Ishikawa (cell line): ENCODE results near the gene TTC27.

Experiments used
- CEBPB ChIP-seq: IDR thresholded peaks from 2 replicates; pipeline ENCODE4 v1.6.1; 2012
- CREB1 ChIP-seq: IDR thresholded peaks from 2 replicates; pipeline ENCODE4 v1.6.1; 2012; ENCODE audit warnings: low read depth
- EGR1 ChIP-seq: IDR thresholded peaks from 2 replicates; pipeline ENCODE4 v1.6.1; 2012
- EP300 ChIP-seq: IDR thresholded peaks from 2 replicates; pipeline ENCODE4 v1.6.1; 2012; ENCODE audit warnings: borderline replicate concordance
- FOXM1 ChIP-seq: IDR thresholded peaks from 2 replicates; pipeline ENCODE4 v1.6.1; 2012; ENCODE audit warnings: low read depth, borderline replicate concordance
- NFIC ChIP-seq: IDR thresholded peaks from 2 replicates; pipeline ENCODE4 v1.6.1; 2012
- RAD21 ChIP-seq: IDR thresholded peaks from 2 replicates; pipeline ENCODE4 v1.6.1; 2012; ENCODE audit warnings: low read depth
- TAF1 ChIP-seq: IDR thresholded peaks from 2 replicates; pipeline ENCODE4 v1.6.1; 2012; ENCODE audit warnings: low read depth, mild to moderate bottlenecking
- TCF12 ChIP-seq: IDR thresholded peaks from 2 replicates; pipeline ENCODE4 v1.6.1; 2012; ENCODE audit warnings: low read depth
- TEAD4 ChIP-seq: IDR thresholded peaks from 2 replicates; pipeline ENCODE4 v1.6.1; 2012
- YY1 ChIP-seq: IDR thresholded peaks from 2 replicates; pipeline ENCODE4 v1.6.1; 2012; ENCODE audit warnings: low read depth
- ZBTB7A ChIP-seq: IDR thresholded peaks from 2 replicates; pipeline ENCODE4 v1.6.1; 2012; ENCODE audit warnings: low read depth
- TF ChIP-seq, protein P1 (sequence below): IDR thresholded peaks from 2 replicates; pipeline ENCODE4 v1.6.1; 2012
- TF ChIP-seq, protein P2 (sequence below): IDR thresholded peaks from 2 replicates; pipeline ENCODE4 v1.6.1; 2012; ENCODE audit warnings: low read depth, mild to moderate bottlenecking
- TF ChIP-seq, protein P3 (sequence below): IDR thresholded peaks from 2 replicates; pipeline ENCODE4 v1.6.1; 2012

TTC27 gene

DNA sequence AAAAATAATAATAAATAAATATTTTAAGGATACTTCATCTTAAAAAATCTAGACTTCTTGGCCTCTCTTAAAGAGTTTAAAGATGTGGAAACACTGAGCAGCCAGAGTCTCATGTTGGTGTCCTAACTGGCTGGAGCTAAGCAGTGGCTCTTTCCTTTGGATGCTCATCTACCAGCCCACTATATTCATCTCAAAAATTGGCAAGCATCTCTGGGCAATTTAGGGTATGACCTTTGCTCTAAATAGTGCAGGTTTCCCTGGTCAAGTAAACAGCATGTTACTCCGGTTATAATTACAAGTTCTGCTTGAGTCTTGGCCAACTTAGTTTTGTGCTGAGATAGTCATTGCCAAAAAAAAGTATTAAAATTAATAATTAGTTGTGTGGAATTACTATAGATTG lies 117.8 kb downstream of the TTC27 start:
- TF ChIP-seq FOXM1 (no peak), ZBTB7A (no peak), TCF12 (no peak), TAF1 (no peak), NFIC (no peak), EP300 (no peak), YY1 (no peak), CEBPB (no peak), RAD21 (no peak)
- TF ChIP-seq, protein P1, sequence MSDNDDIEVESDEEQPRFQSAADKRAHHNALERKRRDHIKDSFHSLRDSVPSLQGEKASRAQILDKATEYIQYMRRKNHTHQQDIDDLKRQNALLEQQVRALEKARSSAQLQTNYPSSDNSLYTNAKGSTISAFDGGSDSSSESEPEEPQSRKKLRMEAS, result no peak

DNA sequence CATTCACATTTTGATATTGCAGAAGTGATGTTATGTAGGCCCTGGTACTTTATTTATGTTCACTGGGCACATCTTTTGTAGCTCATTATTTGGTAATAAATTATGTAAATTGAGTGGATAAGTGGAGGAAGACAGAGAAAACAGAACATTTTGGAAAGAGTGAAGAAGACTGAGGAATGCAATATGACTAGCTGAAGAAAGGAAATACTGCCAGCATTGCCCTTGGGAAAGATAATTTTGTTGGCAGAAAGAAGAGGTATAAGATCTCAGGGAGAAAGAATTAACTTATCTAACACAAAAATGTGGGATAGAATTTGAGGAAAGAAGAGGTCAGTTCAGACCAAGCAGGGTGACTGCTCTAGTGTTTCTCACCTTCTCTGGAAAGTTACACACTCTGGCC lies 118.8 kb downstream of the TTC27 start:
- TF ChIP-seq EP300 (no peak), TEAD4 (no peak), CREB1 (no peak), ZBTB7A (no peak), EGR1 (no peak), TCF12 (no peak), FOXM1 (no peak), RAD21 (no peak), NFIC (no peak), YY1 (no peak), TAF1 (no peak), CEBPB (no peak)
- TF ChIP-seq, protein P2, sequence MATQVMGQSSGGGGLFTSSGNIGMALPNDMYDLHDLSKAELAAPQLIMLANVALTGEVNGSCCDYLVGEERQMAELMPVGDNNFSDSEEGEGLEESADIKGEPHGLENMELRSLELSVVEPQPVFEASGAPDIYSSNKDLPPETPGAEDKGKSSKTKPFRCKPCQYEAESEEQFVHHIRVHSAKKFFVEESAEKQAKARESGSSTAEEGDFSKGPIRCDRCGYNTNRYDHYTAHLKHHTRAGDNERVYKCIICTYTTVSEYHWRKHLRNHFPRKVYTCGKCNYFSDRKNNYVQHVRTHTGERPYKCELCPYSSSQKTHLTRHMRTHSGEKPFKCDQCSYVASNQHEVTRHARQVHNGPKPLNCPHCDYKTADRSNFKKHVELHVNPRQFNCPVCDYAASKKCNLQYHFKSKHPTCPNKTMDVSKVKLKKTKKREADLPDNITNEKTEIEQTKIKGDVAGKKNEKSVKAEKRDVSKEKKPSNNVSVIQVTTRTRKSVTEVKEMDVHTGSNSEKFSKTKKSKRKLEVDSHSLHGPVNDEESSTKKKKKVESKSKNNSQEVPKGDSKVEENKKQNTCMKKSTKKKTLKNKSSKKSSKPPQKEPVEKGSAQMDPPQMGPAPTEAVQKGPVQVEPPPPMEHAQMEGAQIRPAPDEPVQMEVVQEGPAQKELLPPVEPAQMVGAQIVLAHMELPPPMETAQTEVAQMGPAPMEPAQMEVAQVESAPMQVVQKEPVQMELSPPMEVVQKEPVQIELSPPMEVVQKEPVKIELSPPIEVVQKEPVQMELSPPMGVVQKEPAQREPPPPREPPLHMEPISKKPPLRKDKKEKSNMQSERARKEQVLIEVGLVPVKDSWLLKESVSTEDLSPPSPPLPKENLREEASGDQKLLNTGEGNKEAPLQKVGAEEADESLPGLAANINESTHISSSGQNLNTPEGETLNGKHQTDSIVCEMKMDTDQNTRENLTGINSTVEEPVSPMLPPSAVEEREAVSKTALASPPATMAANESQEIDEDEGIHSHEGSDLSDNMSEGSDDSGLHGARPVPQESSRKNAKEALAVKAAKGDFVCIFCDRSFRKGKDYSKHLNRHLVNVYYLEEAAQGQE, result no peak
- TF ChIP-seq, protein P3, sequence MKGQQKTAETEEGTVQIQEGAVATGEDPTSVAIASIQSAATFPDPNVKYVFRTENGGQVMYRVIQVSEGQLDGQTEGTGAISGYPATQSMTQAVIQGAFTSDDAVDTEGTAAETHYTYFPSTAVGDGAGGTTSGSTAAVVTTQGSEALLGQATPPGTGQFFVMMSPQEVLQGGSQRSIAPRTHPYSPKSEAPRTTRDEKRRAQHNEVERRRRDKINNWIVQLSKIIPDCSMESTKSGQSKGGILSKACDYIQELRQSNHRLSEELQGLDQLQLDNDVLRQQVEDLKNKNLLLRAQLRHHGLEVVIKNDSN, result no peak
- TF ChIP-seq, protein P1, result no peak

DNA sequence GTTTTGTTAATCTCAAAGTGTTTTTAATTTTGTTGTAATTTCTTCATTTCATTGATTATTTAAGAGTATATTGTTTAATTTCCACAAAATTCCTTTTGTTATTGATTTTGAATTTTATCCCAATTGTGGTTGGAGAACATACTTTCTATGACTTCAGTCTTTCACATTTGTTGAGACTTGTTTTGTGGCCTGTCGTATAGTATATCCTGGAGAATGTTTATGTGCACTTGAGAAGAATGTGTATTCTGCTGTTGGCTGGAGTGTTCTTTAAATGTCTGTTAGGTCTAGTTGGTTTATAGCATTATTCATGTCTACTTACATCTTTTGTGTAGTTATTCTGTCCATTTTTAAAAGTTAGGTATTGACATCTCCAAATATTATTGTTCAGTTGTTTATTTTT lies 120.3 kb downstream of the TTC27 start:
- TF ChIP-seq CEBPB, result no peak
- no peak for TF ChIP-seq EP300
- no peak for TF ChIP-seq FOXM1
- TF ChIP-seq, protein P1, result no peak
- TF ChIP-seq EGR1, result no peak

DNA sequence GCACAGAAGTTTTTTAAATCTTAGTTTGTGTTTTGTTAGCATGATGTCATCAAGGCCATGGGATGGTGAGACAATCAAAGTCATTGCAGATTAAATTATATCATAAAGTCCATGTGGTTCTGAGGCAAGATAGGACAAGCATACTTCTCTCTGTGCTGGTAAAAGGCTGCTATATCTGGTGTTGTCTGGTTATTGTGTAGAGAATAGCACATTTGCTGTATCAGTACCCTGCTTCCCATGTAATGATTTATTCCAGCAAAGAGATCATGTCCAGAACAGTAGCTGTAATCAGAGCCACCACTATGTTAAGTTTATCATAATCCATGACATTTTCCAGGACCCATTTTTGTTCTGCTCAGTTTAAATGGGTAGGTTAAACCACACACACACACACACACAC lies 123.0 kb downstream of the TTC27 start:
- no peak for TF ChIP-seq EGR1
- TF ChIP-seq EP300, result no peak
- TF ChIP-seq, protein P3, result no peak
- TF ChIP-seq TAF1, result no peak
- no peak for TF ChIP-seq RAD21
- no peak for TF ChIP-seq ZBTB7A
- no peak for TF ChIP-seq FOXM1
- TF ChIP-seq, protein P1, result no peak
- TF ChIP-seq CEBPB, result no peak
- no peak for TF ChIP-seq NFIC
- no peak for TF ChIP-seq TEAD4
- no peak for TF ChIP-seq TCF12
- TF ChIP-seq CREB1, result no peak
- TF ChIP-seq, protein P2, result no peak
- no peak for TF ChIP-seq YY1

DNA sequence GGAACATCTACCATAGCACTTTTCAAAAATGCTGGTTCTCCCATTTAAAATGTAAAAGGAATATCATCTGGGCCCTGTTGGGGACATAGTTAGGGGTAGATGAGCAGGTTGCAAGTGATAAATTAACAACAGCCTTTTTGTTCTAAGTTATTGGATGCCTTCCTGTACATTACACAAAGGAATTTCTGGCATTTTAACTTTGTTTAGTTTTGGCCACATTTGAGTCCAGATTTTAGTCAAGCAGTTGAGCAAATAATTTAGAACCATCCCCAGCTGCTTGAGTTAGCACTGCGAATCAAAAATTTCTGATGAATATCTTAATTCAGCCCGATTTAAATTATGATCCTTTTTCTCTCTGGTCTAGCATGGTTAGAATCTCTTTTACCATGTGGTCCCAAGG lies 124.4 kb downstream of the TTC27 start:
- TF ChIP-seq, protein P3, result no peak
- TF ChIP-seq CEBPB, result no peak

DNA sequence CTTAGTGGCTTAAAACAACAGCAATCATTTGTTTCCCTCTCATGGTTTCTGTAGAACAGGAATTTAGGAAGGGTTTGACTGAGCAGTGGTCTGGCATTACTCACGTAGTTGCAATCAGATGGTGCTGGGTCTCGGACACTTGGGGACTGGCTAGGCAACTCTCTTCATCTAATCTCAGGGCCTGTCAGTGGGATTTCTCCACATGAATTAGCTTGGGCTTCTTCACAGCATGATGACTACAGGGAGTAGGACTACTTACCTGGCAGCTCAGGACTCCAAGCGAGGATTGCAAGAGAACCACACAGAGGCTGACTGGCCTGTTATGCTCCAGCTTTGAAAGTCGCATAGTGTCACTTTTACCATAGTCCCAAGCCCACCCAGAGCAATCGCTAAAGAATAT lies 125.1 kb downstream of the TTC27 start:
- TF ChIP-seq YY1 (no peak), TAF1 (no peak), CEBPB (no peak), RAD21 (no peak), ZBTB7A (no peak), TEAD4 (no peak), EP300 (no peak), CREB1 (no peak), TCF12 (no peak), FOXM1 (no peak)
- TF ChIP-seq, protein P3, result no peak
- TF ChIP-seq, protein P2, result no peak
- TF ChIP-seq, protein P1, result no peak
